Spleen (tissue), 11 donors: ENCODE data around the gene BANK1. TPM values are rescaled to one million over a fixed set of nuclear protein-coding genes. Genes with fewer than 3 reads are reported as not detected.

Experiments
- DNase-seq: peaks from one replicate; pipeline ENCODE4 v3.0.0-alpha.2; 2020
- H3K27ac ChIP-seq, 8 donors: fragments of 200-600 bp; sonication (generic) in 7 of 8; 1 replicate in 4 of 8; 2 replicates in 4 of 8; pipeline versions ENCODE4 v1.5.0 to v1.8.0; 2016 to 2021; ENCODE audit warnings: inconsistent platforms in 4 of 8, mild to moderate bottlenecking in 4 of 8, moderate library complexity in 1 of 8
- H3K27me3 ChIP-seq, 7 donors: fragments of 200-600 bp; sonication (generic) in 6 of 7; replicated peaks in 1 of 7; 1 replicate in 4 of 7; 2 replicates in 3 of 7; pipeline versions ENCODE4 v1.5.0 to v1.8.0; 2016 to 2021; ENCODE audit warnings: inconsistent platforms in 3 of 7, mild to moderate bottlenecking in 1 of 7
- H3K36me3 ChIP-seq, 6 donors: fragments of 200-600 bp; sonication (generic) in 5 of 6; 1 replicate in 4 of 6; 2 replicates in 2 of 6; pipeline versions ENCODE4 v1.5.0 to v1.8.0; 2016 to 2021; ENCODE audit warnings: inconsistent platforms in 2 of 6
- H3K4me1 ChIP-seq, 6 donors: fragments of 200-600 bp; sonication (generic) in 5 of 6; 1 replicate in 3 of 6; 2 replicates in 3 of 6; pipeline versions ENCODE4 v1.5.0 to v1.8.0; 2016 to 2021; ENCODE audit warnings: inconsistent platforms in 3 of 6
- H3K4me3 ChIP-seq, 8 donors: fragments of 200-600 bp; sonication (generic) in 7 of 8; 1 replicate in 4 of 8; 2 replicates in 4 of 8; pipeline versions ENCODE4 v1.5.0 to v1.8.0; 2016 to 2021; ENCODE audit warnings: inconsistent platforms in 4 of 8, mild to moderate bottlenecking in 4 of 8, moderate library complexity in 2 of 8
- H3K9me3 ChIP-seq, 8 donors: fragments of 200-600 bp; sonication (generic) in 7 of 8; 1 replicate in 4 of 8; 2 replicates in 4 of 8; pipeline versions ENCODE4 v1.5.0 to v1.8.0; 2016 to 2021; ENCODE audit warnings: inconsistent platforms in 4 of 8
- CTCF ChIP-seq, 11 experiments: fragments of 200-600 bp in 7 of 11; fragments of 450-650 bp in 4 of 11; sonication (generic) in 4 of 11; IDR thresholded peaks in 8 of 11; conservative IDR thresholded peaks in 3 of 11; 1 replicate in 7 of 11; 2 replicates in 4 of 11; pipeline versions ENCODE4 v1.4.0 to v1.8.0; 2016 to 2021; ENCODE audit warnings: antibody characterized with exemption in 11 of 11, inconsistent platforms in 4 of 11, mild to moderate bottlenecking in 1 of 11
- POLR2A ChIP-seq, 3 donors: fragments of 450-650 bp; IDR thresholded peaks; one replicate each; pipeline ENCODE4 v1.5.1; 2017; ENCODE audit warnings: antibody characterized with exemption in 3 of 3, mild to moderate bottlenecking in 1 of 3
- POLR2AphosphoS5 ChIP-seq, 3 donors: sonication (generic); formaldehyde crosslinking; IDR thresholded peaks; one replicate each; pipeline ENCODE4 v1.5.1; 2017; ENCODE audit warnings: antibody characterized with exemption in 3 of 3
- WGBS, 5 donors: extraction: QIAGEN DNeasy Blood & Tissue Kit in 3 of 5; methylation state at CpG; one replicate each; pipeline versions ENCODE4 v1.1.5 to v1.1.7; 2013 to 2018; 5-methylcytosine and 5-hydroxymethylcytosine counted together
- intact Hi-C: fragments of 100-400 bp; cut with DNase I; formaldehyde crosslinking; loops from one replicate; pipeline ENCODE4 v1.15.0; 2023; ENCODE audit warnings: low total_unique reads
- polyA plus RNA-seq, 3 donors: library from polyadenylated mRNA; stranded (reverse); fragments of 200-250 nt; gene quantifications; one replicate each; pipeline ENCODE4 v1.2.1, GENCODE V29; 2013
- total RNA-seq, 7 donors: library from RNA; depleted of rRNA in 3 of 7; stranded (reverse); fragments of >200 nt in 3 of 7; fragmentation: NEBNext Ultra II Directional in 4 of 7; extraction: Animal tissue kit (Norgen Biotek cat#: 25700) in 4 of 7; gene quantifications; one replicate each; pipeline versions ENCODE4 v1.1.0 to v1.2.1, GENCODE V29; 2016 to 2021
- donor health status: healthy with polysubstance abuse.
- donor health status: DM: no; HTN: no; CAD: no; lungs with moderate emphysema.
- donor health status: DM: no; HTN: no; CAD: no.
- donor health status: Bipolar disorder and iron deficiency.
- donor health status: healthy.
- donor health status: DM: no; HTN: no; CAD: no.
- donor health status: DM: yes; HTN: yes; CAD: no.

Gene BANK1
- total and polyA plus RNA-seq, 10 donors: 105 to 208 (median 139) TPM

GRCh38 chr4:102080184-102080583 lies 289.7 kb downstream of the BANK1 start:
- no peak for DNase-seq
- Histone ChIP-seq H3K9me3 (no peaks in the 10 kb centered on the region), H3K4me3 (no peak overlapping the region), H3K27ac (no peak overlapping the region), H3K4me1 (no peaks in the 10 kb centered on the region), H3K36me3 (peaks cover 0 to 9% (median under 1%) of the 10 kb centered on the region in 6 donors), H3K27me3 (no peaks in the 10 kb centered on the region)
- intact Hi-C loops: no loop called here
- TF ChIP-seq CTCF (IDR thresholded peaks at IDR 0.05 in 8 of 11, conservative IDR thresholded peaks at IDR 0.05 in 3 of 11) (no peak), POLR2A (IDR thresholded peaks at IDR 0.05) (no peak), POLR2AphosphoS5 (IDR thresholded peaks at IDR 0.05) (no peak)
- WGBS, 5 donors: 88 to 98% (median 90%) methylated on average over 2 of the region's 2 CpGs

- no peak for DNase-seq
- no peaks in the 10 kb centered on the region for H3K4me1 ChIP-seq
- no peak overlapping the region for H3K27ac ChIP-seq
- intact Hi-C loops: no loop called here
- peaks cover 0 to 8% (median 0%) of the 10 kb centered on the region in 8 donors for H3K9me3 ChIP-seq
- no peak for TF ChIP-seq POLR2A (IDR thresholded peaks at IDR 0.05)
- no peak for TF ChIP-seq POLR2AphosphoS5 (IDR thresholded peaks at IDR 0.05)
- no peak for TF ChIP-seq CTCF (IDR thresholded peaks at IDR 0.05 in 8 of 11, conservative IDR thresholded peaks at IDR 0.05 in 3 of 11)
- no peaks in the 10 kb centered on the region for H3K36me3 ChIP-seq
- no peaks in the 10 kb centered on the region for H3K27me3 ChIP-seq
- WGBS, 5 donors: 75 to 88% (median 82%) methylated on average over 5 of the region's 5 CpGs
- no peak overlapping the region for H3K4me3 ChIP-seq
Measured at GRCh38 chr4:102089850-102090621, 299.5 kb downstream of the BANK1 start.

- 84 to 94% (median 91%) methylated on average over 3 of the region's 3 CpGs for WGBS, 5 donors
- no peaks in the 10 kb centered on the region for H3K36me3 ChIP-seq
- no peaks in the 10 kb centered on the region for H3K4me1 ChIP-seq
- H3K9me3 ChIP-seq: peaks cover 0 to 8% (median 0%) of the 10 kb centered on the region in 8 donors
- H3K27ac ChIP-seq: no peak overlapping the region
- no peak overlapping the region for H3K4me3 ChIP-seq
- TF ChIP-seq CTCF (IDR thresholded peaks at IDR 0.05 in 8 of 11, conservative IDR thresholded peaks at IDR 0.05 in 3 of 11) (no peak), POLR2A (IDR thresholded peaks at IDR 0.05) (no peak), POLR2AphosphoS5 (IDR thresholded peaks at IDR 0.05) (no peak)
- H3K27me3 ChIP-seq: no peaks in the 10 kb centered on the region
- intact Hi-C loops: no loop called here
- DNase-seq: no peak
Measured at GRCh38 chr4:102091656-102092055, 301.1 kb downstream of the BANK1 start.

- DNase-seq: no peak
- no peak for TF ChIP-seq POLR2AphosphoS5 (IDR thresholded peaks at IDR 0.05)
- TF ChIP-seq CTCF (IDR thresholded peaks at IDR 0.05 in 8 of 11, conservative IDR thresholded peaks at IDR 0.05 in 3 of 11): no peak
- no peak for TF ChIP-seq POLR2A (IDR thresholded peaks at IDR 0.05)
- intact Hi-C loops: no loop called here
Measured at GRCh38 chr4:102094481-102094880, 304.0 kb downstream of the BANK1 start.

More at GRCh38 chr4:102094481-102094880, 304.0 kb downstream of the BANK1 start:
- WGBS, 5 donors: 39 to 63% (median 48%) methylated on average over 1 of the region's 1 CpG
- H3K27me3 ChIP-seq: no peaks in the 10 kb centered on the region
- no peak overlapping the region for H3K27ac ChIP-seq
- no peaks in the 10 kb centered on the region for H3K9me3 ChIP-seq
- no peaks in the 10 kb centered on the region for H3K36me3 ChIP-seq
- H3K4me3 ChIP-seq: no peak overlapping the region
- H3K4me1 ChIP-seq: no peaks in the 10 kb centered on the region
